Heart left ventricle (tissue), 13 donors: ENCODE results near the gene TCF4.

Experiments used
- CTCF ChIP-seq, 12 donors: fragments of 200-600 bp; sonication (generic) in 4 of 12; IDR thresholded peaks; one replicate each; pipeline versions ENCODE4 v1.5.0 to v1.8.0; 2018 to 2022; ENCODE audit warnings: antibody characterized with exemption in 12 of 12, mild to moderate bottlenecking in 5 of 12
- POLR2A ChIP-seq, 2 donors: fragments of 450-650 bp; IDR thresholded peaks; one replicate each; pipeline ENCODE4 v1.6.1; 2017; ENCODE audit warnings: antibody characterized with exemption in 2 of 2, mild to moderate bottlenecking in 2 of 2, moderate library complexity in 2 of 2
- donor health status: ischemic (EF 13 %, LVEDD 7.1; RV severe dilation, severe dysfunction).
- donor health status: DM: no; HTN: yes; CAD: no.
- donor health status: DM: no; HTN: no; CAD: no.
- donor health status: ischemic (EF 25% LVEDD 6.9; RV normal size, moderate dysfunction).
- donor health status: ischemic (EF 25% LVEDD 5.7; RV mildly dilated, moderate dysfunction).
- donor health status: ischemic (EF 35%, LVEDD 5.7; RV mildly dilated, moderate dysfunction).
- donor health status: nonischemic (EF 11% LVEDD 7.7; RV severe dilation, severe dysfunction).
- donor health status: DM: yes; HTN: yes; CAD: no.
- donor health status: PGD.
- donor health status: ischemic (EF 29% LVEDD 5.4; RV normal size, mild dysfunction).
- donor health status: nonischemic (EF 23%, LVEDD 6.1; RV moderate dilation, normal function).

- TF ChIP-seq CTCF (IDR thresholded peaks at IDR 0.05) = no peak
- no peak for TF ChIP-seq POLR2A (IDR thresholded peaks at IDR 0.05)
These were observed 38.4 kb downstream of the TCF4 start for GRCh38 chr18:55549474-55550104.
